GM19035 (cell line): ENCODE results near the gene VAT1L.

Experiments
- ATAC-seq: cut with Tn5 transposase; IDR thresholded peaks from one replicate; pipeline ENCODE4 v1.9.1; 2021; ENCODE audit not compliant: unreplicated experiment

VAT1L gene

GRCh38 chr16:77905374-77905920 is 117.1 kb downstream of the VAT1L start:
- no peak for ATAC-seq

- no peak for ATAC-seq
Observed at GRCh38 chr16:77910021-77910420, 121.7 kb downstream of the VAT1L start.

DNA sequence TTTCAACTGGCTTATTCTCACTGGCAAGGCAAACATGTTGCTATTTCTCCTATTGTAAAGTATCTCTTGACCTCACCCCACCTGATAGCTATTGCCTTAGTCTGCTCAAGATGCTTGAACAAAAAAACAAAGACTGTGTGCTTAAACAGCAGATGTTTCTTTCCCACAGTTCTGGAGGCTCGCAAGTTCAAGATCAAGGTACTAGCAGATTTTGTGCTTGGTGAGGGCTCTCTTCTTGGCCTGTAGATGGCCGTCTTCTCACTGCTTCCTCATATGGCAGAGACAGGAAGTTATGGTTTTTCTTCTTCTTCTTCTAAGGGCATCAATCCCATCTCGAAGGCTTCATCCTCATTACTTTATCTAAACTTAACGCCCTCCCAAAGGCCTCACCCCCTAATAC is 124.3 kb downstream of the VAT1L start:
- no peak for ATAC-seq

DNA sequence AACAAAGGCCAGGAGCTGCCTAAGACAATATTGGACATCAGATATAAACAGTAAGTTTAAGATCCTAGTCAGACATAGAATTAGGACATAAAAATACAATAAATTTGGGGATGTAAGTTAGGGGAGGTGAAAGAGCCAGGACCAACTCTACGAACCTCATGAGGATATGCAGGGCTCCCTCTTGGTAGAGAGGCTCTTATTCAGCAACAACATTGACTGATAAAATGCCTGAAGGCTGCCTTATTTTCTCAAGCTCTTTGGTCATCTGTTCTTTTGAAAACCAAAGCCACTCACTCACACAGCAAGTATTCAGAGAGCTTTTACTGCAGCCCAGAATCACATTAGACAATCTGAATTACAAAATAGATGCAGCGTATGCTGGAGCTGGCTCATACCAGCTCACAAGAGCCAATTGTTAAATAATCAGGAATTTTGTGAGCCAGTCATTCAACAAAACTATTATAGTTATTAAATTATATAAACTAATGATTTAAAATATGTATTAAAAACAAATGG is 125.4 kb downstream of the VAT1L start:
- ATAC-seq, result no peak

GRCh38 chr16:77916111-77916510 is 127.7 kb downstream of the VAT1L start:
- no peak for ATAC-seq

- ATAC-seq, result no peak
Observed at GRCh38 chr16:77917971-77918370, 129.6 kb downstream of the VAT1L start.

GRCh38 chr16:77918809-77919707 is 130.7 kb downstream of the VAT1L start:
- no peak for ATAC-seq

- ATAC-seq, result no peak
Observed at GRCh38 chr16:77919761-77920415, 131.5 kb downstream of the VAT1L start.

DNA sequence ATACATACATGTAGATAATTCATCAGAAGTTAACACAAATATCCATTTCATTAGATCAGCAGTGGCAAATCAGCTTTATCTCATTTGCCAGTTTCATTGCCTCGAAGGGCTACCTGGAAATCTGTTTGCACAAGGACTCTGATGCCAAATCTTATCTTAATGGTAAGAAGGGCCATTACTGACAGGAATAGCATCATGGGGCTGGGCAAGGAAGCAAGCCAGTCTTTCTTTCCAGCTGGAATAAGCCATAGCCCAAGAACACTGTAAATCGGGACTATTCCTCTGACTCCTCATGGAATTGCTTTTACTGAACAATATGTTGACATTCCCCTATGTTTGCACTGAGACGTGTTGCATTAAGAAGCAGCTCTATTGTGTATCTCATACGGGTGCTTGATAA is 132.6 kb downstream of the VAT1L start:
- no peak for ATAC-seq

DNA sequence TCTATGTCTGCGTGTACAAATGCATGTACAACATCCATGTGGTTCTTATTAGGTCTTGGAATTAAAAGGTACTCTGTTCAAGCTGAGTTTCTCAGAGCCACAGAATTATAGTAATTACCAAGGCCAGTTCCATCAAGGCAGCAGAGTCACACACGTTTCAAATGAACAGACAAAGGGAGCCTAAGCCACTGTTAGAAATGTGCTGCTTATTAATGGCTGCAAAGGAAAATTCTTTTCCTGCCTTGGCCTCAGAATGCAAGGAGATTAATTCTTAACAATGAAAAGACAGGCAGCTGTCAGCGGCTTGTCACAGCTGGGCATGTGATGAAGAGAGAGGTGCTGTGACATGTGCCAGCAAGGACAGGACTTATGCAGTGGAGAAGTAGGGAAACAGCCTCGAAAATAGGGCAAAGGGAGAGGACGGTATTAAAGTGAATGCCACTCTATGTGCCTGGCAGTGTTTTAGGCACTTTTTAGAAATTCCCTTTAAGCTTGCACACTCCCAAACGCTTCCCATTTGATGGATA is 133.9 kb downstream of the VAT1L start:
- no peak for ATAC-seq

DNA sequence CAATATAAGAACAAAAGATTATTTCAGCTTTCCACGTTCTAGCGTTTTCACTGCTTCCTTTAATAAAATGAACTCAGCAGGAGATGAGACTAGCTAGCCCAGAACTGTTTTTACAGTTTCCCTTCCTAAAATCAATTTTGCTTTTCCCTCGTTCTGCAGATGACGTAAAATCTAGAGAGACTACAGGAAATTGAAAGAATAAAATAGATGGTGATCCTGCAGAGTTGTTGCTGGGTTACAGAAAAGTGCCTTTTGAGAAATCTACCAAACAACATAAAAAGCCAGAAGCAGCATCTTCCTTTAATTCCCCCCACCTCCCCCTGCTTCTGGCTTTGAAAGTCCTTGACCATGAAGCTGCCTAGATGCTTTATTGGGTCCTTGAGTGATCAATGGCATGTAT is 137.2 kb downstream of the VAT1L start:
- no peak for ATAC-seq

- no peak for ATAC-seq
Observed at GRCh38 chr16:77928096-77928495, 139.7 kb downstream of the VAT1L start.

- ATAC-seq, result no peak
Observed at GRCh38 chr16:77929004-77929403, 140.6 kb downstream of the VAT1L start.

DNA sequence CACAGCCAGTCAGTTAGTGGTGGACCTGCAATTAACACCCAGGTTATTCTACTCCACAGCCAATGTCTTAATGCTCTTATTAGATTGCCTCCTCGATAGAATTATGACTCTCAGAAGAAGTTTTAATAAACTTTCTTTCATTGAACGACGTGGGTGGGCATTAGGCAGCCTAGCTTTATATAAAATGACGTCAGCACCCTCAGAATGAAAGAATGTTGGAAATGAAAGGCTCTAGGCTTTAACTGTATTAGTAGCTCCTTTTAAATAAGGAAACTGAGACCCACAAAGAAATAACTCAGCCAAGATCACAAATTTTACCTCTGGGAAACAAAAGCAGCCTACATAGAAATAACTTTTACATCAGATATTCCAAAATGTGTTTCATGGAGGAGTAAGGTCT is 142.7 kb downstream of the VAT1L start:
- ATAC-seq, result no peak

DNA sequence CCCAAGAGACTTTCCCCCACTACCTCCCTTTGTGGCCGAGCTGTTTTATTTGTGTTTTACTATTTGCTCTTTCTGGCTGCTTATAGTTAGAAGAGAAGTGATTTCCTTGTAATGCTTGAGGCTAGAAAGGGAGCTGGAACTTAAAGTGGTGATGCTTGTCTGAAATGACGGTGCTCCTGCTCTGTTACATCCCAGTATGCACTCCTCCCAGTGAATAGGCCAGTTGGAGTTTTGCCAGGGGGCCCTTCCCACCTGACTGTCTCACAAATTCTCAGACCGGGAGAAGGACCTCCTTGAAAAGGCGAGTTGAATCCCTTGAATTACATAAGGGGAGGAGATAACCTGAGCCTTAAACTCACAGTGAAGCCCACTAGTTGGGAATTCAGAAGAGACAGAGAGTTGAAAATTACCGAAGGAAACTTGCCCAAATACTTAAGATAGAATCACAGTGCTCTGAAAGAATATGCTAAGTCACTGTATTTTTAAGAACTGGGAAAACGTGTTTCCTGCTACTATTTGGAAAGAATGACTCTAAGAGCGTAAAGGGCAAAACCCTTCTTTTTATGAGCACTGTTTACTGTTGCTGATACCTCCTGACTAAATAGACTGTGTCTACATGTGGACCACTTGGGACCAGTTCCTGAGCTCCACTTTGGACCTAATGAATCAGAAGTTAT is 149.2 kb downstream of the VAT1L start:
- ATAC-seq, result no peak

GRCh38 chr16:77938913-77939312 is 150.5 kb downstream of the VAT1L start:
- ATAC-seq, result no peak

GRCh38 chr16:77939968-77940367 is 151.6 kb downstream of the VAT1L start:
- ATAC-seq, result no peak

DNA sequence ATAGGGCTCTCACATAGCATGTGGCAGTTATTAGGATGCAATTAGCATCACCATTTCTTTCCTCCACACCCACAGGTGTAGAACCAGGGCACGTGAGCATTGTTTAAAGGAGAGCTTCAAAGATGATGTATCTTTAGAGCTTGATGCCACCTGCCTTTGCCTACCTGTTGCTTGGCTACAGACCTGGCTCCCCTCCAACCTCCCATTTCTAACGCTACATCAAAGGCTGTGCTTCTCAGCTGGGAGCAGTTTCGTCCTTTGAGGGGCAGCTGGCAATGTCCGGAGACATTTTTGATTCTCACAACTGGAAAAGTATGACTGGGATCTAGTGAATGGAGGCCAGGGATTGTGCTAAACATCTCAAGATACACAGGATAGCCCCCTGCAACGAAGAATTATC is 155.4 kb downstream of the VAT1L start:
- no peak for ATAC-seq

DNA sequence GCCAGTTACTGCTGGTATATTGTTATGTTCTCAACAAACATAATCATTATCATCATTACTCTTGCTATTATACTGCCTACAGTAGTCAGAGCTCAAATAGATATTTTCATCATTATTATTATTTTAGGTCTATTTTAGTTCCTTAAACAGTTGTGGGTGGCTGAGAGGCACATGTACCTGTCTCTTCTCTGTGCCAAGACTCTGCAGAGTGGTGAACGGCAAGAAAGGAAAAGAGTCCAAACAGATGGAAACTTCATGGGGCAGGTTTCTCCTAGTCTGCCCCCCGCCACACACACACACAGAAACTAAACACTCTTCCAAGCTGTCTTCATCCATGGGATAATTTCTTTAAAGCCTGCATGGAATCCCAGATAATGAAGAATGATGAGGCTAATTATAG is 156.3 kb downstream of the VAT1L start:
- no peak for ATAC-seq

GRCh38 chr16:77945126-77945525 is 156.8 kb downstream of the VAT1L start:
- ATAC-seq, result no peak

- ATAC-seq, result no peak
Observed at GRCh38 chr16:77946823-77947222, 158.5 kb downstream of the VAT1L start.
